Liver (tissue), 9 donors: ENCODE results near the gene SUGT1. TPM values are rescaled to one million over a fixed set of nuclear protein-coding genes. Genes with fewer than 3 reads are reported as not detected.

ENCODE experiments used
- DNase-seq: peaks from one replicate; pipeline ENCODE4 v3.0.0-alpha.2; 2017; ENCODE audit warnings: low spot score
- H3K27ac ChIP-seq, 2 donors: one replicate each; pipeline ENCODE4 v1.7.0; 2013; ENCODE audit warnings: inconsistent platforms in 2 of 2, low read length in 2 of 2, control low read depth in 1 of 2, low read depth in 1 of 2, mild to moderate bottlenecking in 1 of 2
- H3K27me3 ChIP-seq, 4 donors: one replicate each; pipeline versions ENCODE4 v1.6.1 to v1.7.0; 2013; ENCODE audit warnings: low read length in 3 of 4, inconsistent platforms in 1 of 4, mild to moderate bottlenecking in 1 of 4, moderate library complexity in 1 of 4; ENCODE audit not compliant: control insufficient read depth in 4 of 4, insufficient read depth in 4 of 4
- H3K36me3 ChIP-seq, 4 donors: one replicate each; pipeline versions ENCODE4 v1.6.1 to v1.7.0; 2013; ENCODE audit warnings: low read length in 3 of 4, mild to moderate bottlenecking in 3 of 4, low read depth in 1 of 4, moderate library complexity in 1 of 4; ENCODE audit not compliant: control insufficient read depth in 4 of 4, insufficient read depth in 3 of 4
- H3K4me1 ChIP-seq, 4 donors: one replicate each; pipeline versions ENCODE4 v1.6.1 to v1.7.0; 2013; ENCODE audit warnings: low read length in 3 of 4, mild to moderate bottlenecking in 3 of 4, moderate library complexity in 1 of 4; ENCODE audit not compliant: control insufficient read depth in 4 of 4, insufficient read depth in 4 of 4
- H3K4me3 ChIP-seq, 3 donors: one replicate each; pipeline versions ENCODE4 v1.6.1 to v1.7.0; 2013; ENCODE audit warnings: low read length in 3 of 3, control low read depth in 1 of 3, low read depth in 1 of 3, mild to moderate bottlenecking in 1 of 3
- H3K9ac ChIP-seq, 2 donors: one replicate each; pipeline ENCODE4 v1.7.0; 2013; ENCODE audit warnings: low read length in 2 of 2, mild to moderate bottlenecking in 2 of 2, moderate library complexity in 2 of 2, control low read depth in 1 of 2, low read depth in 1 of 2
- H3K9me3 ChIP-seq, 4 donors: one replicate each; pipeline versions ENCODE4 v1.6.1 to v1.7.0; 2013; ENCODE audit warnings: low read length in 3 of 4; ENCODE audit not compliant: control insufficient read depth in 4 of 4
- CTCF ChIP-seq: fragments of 150-350 bp; IDR thresholded peaks from 2 replicates; pipeline ENCODE4 v1.5.1; 2017; ENCODE audit warnings: improper control_type of control experiment, low read depth, low read length; ENCODE audit not compliant: missing input control
- EGR1 ChIP-seq, 2 donors: IDR thresholded peaks; 2 replicates each; pipeline ENCODE4 v1.6.1; 2016 to 2018; ENCODE audit warnings: antibody characterized with exemption in 2 of 2, low read depth in 2 of 2
- FOXA1 ChIP-seq: IDR thresholded peaks from 2 replicates; pipeline ENCODE4 v1.6.1; 2016; ENCODE audit warnings: antibody characterized with exemption
- FOXA2 ChIP-seq: IDR thresholded peaks from 2 replicates; pipeline ENCODE4 v1.6.1; 2016; ENCODE audit warnings: antibody characterized with exemption
- GABPA ChIP-seq, 2 donors: IDR thresholded peaks in 1 of 2; conservative IDR thresholded peaks in 1 of 2; 2 replicates each; pipeline ENCODE4 v1.6.1; 2016; ENCODE audit warnings: antibody characterized with exemption in 2 of 2, mild to moderate bottlenecking in 1 of 2, moderate library complexity in 1 of 2
- HNF4A ChIP-seq, 2 donors: conservative IDR thresholded peaks; 2 replicates each; pipeline ENCODE4 v1.6.1; 2016; ENCODE audit warnings: antibody characterized with exemption in 2 of 2, mild to moderate bottlenecking in 2 of 2
- HNF4G ChIP-seq: IDR thresholded peaks from 2 replicates; pipeline ENCODE4 v1.6.1; 2016; ENCODE audit warnings: antibody characterized with exemption
- JUND ChIP-seq, 2 donors: IDR thresholded peaks; 2 replicates each; pipeline ENCODE4 v1.6.1; 2016; ENCODE audit warnings: antibody characterized with exemption in 2 of 2
- MAX ChIP-seq: IDR thresholded peaks from 2 replicates; pipeline ENCODE4 v1.6.1; 2016; ENCODE audit warnings: antibody characterized with exemption
- NR2F2 ChIP-seq: IDR thresholded peaks from 2 replicates; pipeline ENCODE4 v1.6.1; 2016; ENCODE audit warnings: antibody characterized with exemption
- RAD21 ChIP-seq, 2 donors: IDR thresholded peaks; 2 replicates each; pipeline ENCODE4 v1.6.1; 2016; ENCODE audit warnings: antibody characterized with exemption in 2 of 2, mild to moderate bottlenecking in 2 of 2
- RXRA ChIP-seq, 2 donors: IDR thresholded peaks; 2 replicates each; pipeline ENCODE4 v1.6.1; 2017 to 2018; ENCODE audit warnings: antibody characterized with exemption in 2 of 2, mild to moderate bottlenecking in 1 of 2
- SP1 ChIP-seq: IDR thresholded peaks from 2 replicates; pipeline ENCODE4 v1.6.1; 2018; ENCODE audit warnings: antibody characterized with exemption, mild to moderate bottlenecking
- TAF1 ChIP-seq: conservative IDR thresholded peaks from 2 replicates; pipeline ENCODE4 v1.6.1; 2016; ENCODE audit warnings: antibody characterized with exemption, mild to moderate bottlenecking
- YY1 ChIP-seq: IDR thresholded peaks from 2 replicates; pipeline ENCODE4 v1.6.1; 2016; ENCODE audit warnings: antibody characterized with exemption, mild to moderate bottlenecking
- ZBTB33 ChIP-seq: IDR thresholded peaks from 2 replicates; pipeline ENCODE4 v1.6.1; 2016; ENCODE audit warnings: antibody characterized with exemption
- WGBS: extraction: QIAGEN DNeasy Blood & Tissue Kit; methylation state at CpG from one replicate; pipeline ENCODE4 v1.1.7; 2013; 5-methylcytosine and 5-hydroxymethylcytosine counted together
- polyA plus RNA-seq, 2 donors: library from polyadenylated mRNA; stranded (reverse) in 1 of 2; unstranded in 1 of 2; fragments of 200-250 nt in 1 of 2; fragments of >200 nt in 1 of 2; fragmentation: Nextera tagmentation in 1 of 2; extraction: Ambion mirVana in 1 of 2; gene quantifications; one replicate each; pipeline versions ENCODE4 v1.2.1 to v1.2.3, GENCODE V29; 2013 to 2015
- total RNA-seq, 2 donors: library from RNA; depleted of rRNA; stranded (reverse); fragments of >200 nt; gene quantifications; one replicate each; pipeline ENCODE4 v1.2.3, GENCODE V29; 2014
- TF ChIP-seq, protein P1 (sequence below): IDR thresholded peaks from 2 replicates; pipeline ENCODE4 v1.6.1; 2016; ENCODE audit warnings: antibody characterized with exemption
- TF ChIP-seq, protein P2 (sequence below): IDR thresholded peaks from 2 replicates; pipeline ENCODE4 v1.6.1; 2016; ENCODE audit warnings: antibody characterized with exemption, mild to moderate bottlenecking
- donor health status: healthy.
- donor health status: healthy.
- donor health status: healthy.
- donor health status: healthy.
- donor health status: healthy.

The SUGT1 gene
- total and polyA plus RNA-seq, 4 donors, result 15.5 to 24.9 (median 20.8) TPM

GRCh38 chr13:52646967-52647366, 5.7 kb upstream of the SUGT1 start:
- Histone ChIP-seq H3K4me1 (peaks cover 0 to 12% (median 8%) of the 10 kb centered on the region in 4 donors), H3K27ac (no peak overlapping the region), H3K36me3 (peaks cover 0 to 4% (median 1%) of the 10 kb centered on the region in 4 donors), H3K27me3 (no peaks in the 10 kb centered on the region), H3K9me3 (no peaks in the 10 kb centered on the region), H3K4me3 (no peak overlapping the region), H3K9ac (no peak overlapping the region)
- TF ChIP-seq FOXA1, result no peak
- no peak for TF ChIP-seq NR2F2
- TF ChIP-seq GABPA (IDR thresholded peaks at IDR 0.05 in 1 of 2, conservative IDR thresholded peaks at IDR 0.05 in 1 of 2), result no peak
- no peak for TF ChIP-seq HNF4G
- TF ChIP-seq, protein P1, sequence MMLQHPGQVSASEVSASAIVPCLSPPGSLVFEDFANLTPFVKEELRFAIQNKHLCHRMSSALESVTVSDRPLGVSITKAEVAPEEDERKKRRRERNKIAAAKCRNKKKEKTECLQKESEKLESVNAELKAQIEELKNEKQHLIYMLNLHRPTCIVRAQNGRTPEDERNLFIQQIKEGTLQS, result no peak
- no peak for TF ChIP-seq RXRA (IDR thresholded peaks at IDR 0.05)
- TF ChIP-seq ZBTB33, result no peak
- no peak for DNase-seq

DNA sequence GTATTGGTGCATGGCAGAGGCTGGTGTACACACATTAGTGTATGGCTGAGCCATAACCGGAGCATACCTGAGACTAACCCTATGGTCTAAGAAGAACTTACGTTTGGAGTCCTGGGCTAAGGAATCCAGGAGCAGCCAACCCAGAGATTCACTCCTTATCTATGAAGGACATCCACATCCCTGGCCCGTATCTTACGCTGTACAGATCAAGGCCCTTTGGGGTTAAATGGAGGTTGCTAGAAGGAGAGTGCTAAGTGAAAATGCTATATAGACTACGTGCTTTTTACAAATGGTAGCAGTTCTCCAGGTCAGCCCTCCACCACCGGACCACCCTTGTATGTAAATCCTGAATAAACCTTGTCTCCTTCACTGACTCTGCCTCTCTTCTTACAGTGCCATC, 1.9 kb upstream of the SUGT1 start:
- H3K27me3 ChIP-seq, result no peaks in the 10 kb centered on the region
- peaks cover 2 to 23% (median 18%) of the 10 kb centered on the region in 4 donors for H3K4me1 ChIP-seq
- TF ChIP-seq JUND (IDR thresholded peaks at IDR 0.05) (no peak), FOXA1 (no peak), YY1 (no peak), MAX (no peak), FOXA2 (no peak), NR2F2 (no peak), ZBTB33 (no peak), TAF1 (no peak), RAD21 (IDR thresholded peaks at IDR 0.05) (no peak), GABPA (IDR thresholded peaks at IDR 0.05 in 1 of 2, conservative IDR thresholded peaks at IDR 0.05 in 1 of 2) (no peak), EGR1 (IDR thresholded peaks at IDR 0.05; ENCODE audit: low read depth in 2 of 2) (no peak), HNF4G (no peak), CTCF (no peak), HNF4A (conservative IDR thresholded peaks at IDR 0.05) (no peak), RXRA (IDR thresholded peaks at IDR 0.05) (no peak), SP1 (no peak)
- TF ChIP-seq, protein P1, result no peak
- TF ChIP-seq, protein P2, sequence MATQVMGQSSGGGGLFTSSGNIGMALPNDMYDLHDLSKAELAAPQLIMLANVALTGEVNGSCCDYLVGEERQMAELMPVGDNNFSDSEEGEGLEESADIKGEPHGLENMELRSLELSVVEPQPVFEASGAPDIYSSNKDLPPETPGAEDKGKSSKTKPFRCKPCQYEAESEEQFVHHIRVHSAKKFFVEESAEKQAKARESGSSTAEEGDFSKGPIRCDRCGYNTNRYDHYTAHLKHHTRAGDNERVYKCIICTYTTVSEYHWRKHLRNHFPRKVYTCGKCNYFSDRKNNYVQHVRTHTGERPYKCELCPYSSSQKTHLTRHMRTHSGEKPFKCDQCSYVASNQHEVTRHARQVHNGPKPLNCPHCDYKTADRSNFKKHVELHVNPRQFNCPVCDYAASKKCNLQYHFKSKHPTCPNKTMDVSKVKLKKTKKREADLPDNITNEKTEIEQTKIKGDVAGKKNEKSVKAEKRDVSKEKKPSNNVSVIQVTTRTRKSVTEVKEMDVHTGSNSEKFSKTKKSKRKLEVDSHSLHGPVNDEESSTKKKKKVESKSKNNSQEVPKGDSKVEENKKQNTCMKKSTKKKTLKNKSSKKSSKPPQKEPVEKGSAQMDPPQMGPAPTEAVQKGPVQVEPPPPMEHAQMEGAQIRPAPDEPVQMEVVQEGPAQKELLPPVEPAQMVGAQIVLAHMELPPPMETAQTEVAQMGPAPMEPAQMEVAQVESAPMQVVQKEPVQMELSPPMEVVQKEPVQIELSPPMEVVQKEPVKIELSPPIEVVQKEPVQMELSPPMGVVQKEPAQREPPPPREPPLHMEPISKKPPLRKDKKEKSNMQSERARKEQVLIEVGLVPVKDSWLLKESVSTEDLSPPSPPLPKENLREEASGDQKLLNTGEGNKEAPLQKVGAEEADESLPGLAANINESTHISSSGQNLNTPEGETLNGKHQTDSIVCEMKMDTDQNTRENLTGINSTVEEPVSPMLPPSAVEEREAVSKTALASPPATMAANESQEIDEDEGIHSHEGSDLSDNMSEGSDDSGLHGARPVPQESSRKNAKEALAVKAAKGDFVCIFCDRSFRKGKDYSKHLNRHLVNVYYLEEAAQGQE, result no peak
- H3K9me3 ChIP-seq, result no peaks in the 10 kb centered on the region
- DNase-seq, result peak; percentile 42
- peaks cover 0 to 3% (median 1%) of the 10 kb centered on the region in 4 donors for H3K36me3 ChIP-seq
- WGBS, result 86% methylated on average over 6 of the region's 6 CpGs
- no peak overlapping the region for H3K27ac ChIP-seq
- no peak overlapping the region for H3K9ac ChIP-seq
- H3K4me3 ChIP-seq, result peak overlapping the region in 1 of 3 donors; percentile 5
